ENCODE measurements around the gene VSTM4. TPM values are rescaled to one million over a fixed set of nuclear protein-coding genes. Genes with fewer than 3 reads are reported as not detected.

Gene VSTM4
- total and polyA plus RNA-seq, 2 experiments from 2014 or later, result 9.0 to 10.2 TPM

GRCh38 chr10:49072166-49072885 is 43.0 kb downstream of the VSTM4 start:
- Histone ChIP-seq H4K20me1 (ENCODE audit: insufficient read depth, poor library complexity, severe bottlenecking) (no peaks in the 10 kb centered on the region), H3K79me2 (no peaks in the 10 kb centered on the region), H3K36me3 (replicated peaks; ENCODE audit: insufficient read depth, low read depth) (no peaks in the 10 kb centered on the region), H3K27me3 (no peaks in the 10 kb centered on the region), H3K4me3 (no peak overlapping the region), H3K27ac (no peak overlapping the region), H2AFZ (no peak overlapping the region), H3K4me1 (ENCODE audit: insufficient read depth) (no peaks in the 10 kb centered on the region), H3K9me2 (replicated peaks; ENCODE audit: insufficient read depth) (no peaks in the 10 kb centered on the region), H3K4me2 (no peak overlapping the region), H3K9me3 (ENCODE audit: low read depth) (no peaks in the 10 kb centered on the region)
- 81% methylated on average over 4 of the region's 4 CpGs for WGBS (ENCODE audit: low lambda C conversion rate, missing lambda C conversion rate)
- TF ChIP-seq EZH2phosphoT487 (IDR thresholded peaks at IDR 0.05; ENCODE audit: low read depth, severe bottlenecking, unreplicated experiment) (no peak), EZH2 (IDR thresholded peaks at IDR 0.05; ENCODE audit: borderline replicate concordance) (no peak)
- TF ChIP-seq, protein P1, sequence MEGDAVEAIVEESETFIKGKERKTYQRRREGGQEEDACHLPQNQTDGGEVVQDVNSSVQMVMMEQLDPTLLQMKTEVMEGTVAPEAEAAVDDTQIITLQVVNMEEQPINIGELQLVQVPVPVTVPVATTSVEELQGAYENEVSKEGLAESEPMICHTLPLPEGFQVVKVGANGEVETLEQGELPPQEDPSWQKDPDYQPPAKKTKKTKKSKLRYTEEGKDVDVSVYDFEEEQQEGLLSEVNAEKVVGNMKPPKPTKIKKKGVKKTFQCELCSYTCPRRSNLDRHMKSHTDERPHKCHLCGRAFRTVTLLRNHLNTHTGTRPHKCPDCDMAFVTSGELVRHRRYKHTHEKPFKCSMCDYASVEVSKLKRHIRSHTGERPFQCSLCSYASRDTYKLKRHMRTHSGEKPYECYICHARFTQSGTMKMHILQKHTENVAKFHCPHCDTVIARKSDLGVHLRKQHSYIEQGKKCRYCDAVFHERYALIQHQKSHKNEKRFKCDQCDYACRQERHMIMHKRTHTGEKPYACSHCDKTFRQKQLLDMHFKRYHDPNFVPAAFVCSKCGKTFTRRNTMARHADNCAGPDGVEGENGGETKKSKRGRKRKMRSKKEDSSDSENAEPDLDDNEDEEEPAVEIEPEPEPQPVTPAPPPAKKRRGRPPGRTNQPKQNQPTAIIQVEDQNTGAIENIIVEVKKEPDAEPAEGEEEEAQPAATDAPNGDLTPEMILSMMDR (IDR thresholded peaks at IDR 0.05; ENCODE audit: poor library complexity), result no peak
- DNase-seq (ENCODE audit: low spot score), result no peak

DNA sequence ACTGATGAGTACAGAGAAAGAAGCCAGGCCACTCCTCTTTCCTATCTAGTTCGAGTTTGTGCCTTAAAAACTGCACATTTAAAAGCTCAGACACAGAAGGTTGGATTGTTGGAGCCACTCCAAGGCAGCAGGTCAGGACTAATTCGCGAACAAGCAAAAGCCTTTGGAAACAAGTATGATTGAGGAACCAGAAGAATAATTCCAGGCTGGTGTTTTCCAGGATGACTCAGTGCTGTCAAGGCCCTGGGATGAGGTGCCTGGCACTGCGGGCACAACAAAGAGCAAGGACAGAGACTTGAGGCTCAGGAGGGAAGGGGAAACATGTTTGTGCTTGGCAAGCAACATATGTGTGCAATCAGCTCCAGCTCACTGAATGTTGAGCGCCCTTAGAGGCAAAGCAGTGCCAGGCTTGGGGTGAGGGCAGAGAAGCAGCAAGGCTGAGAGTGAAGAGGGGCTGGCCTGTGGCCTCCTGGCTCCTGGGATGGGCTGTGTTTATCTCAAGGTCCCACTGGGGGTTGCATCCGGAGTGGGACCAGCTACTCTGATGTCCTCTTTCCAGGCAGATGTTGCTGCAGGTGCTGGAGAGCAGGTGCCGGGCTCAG is 44.1 kb downstream of the VSTM4 start:
- no peaks in the 10 kb centered on the region for H3K36me3 ChIP-seq (replicated peaks; ENCODE audit: insufficient read depth, low read depth)
- no peaks in the 10 kb centered on the region for H3K9me2 ChIP-seq (replicated peaks; ENCODE audit: insufficient read depth)
- no peak overlapping the region for H3K27ac ChIP-seq
- no peak overlapping the region for H2AFZ ChIP-seq
- no peaks in the 10 kb centered on the region for H3K4me1 ChIP-seq (ENCODE audit: insufficient read depth)
- no peaks in the 10 kb centered on the region for H4K20me1 ChIP-seq (ENCODE audit: insufficient read depth, poor library complexity, severe bottlenecking)
- no peaks in the 10 kb centered on the region for H3K79me2 ChIP-seq
- 91% methylated on average over 7 of the region's 7 CpGs for WGBS (ENCODE audit: low lambda C conversion rate, missing lambda C conversion rate)
- no peak overlapping the region for H3K4me3 ChIP-seq
- H3K27me3 ChIP-seq, result no peaks in the 10 kb centered on the region
- H3K9me3 ChIP-seq (ENCODE audit: low read depth), result no peaks in the 10 kb centered on the region
- DNase-seq (ENCODE audit: low spot score), result no peak
- TF ChIP-seq, protein P1 (IDR thresholded peaks at IDR 0.05; ENCODE audit: poor library complexity), result no peak
- TF ChIP-seq EZH2phosphoT487 (IDR thresholded peaks at IDR 0.05; ENCODE audit: low read depth, severe bottlenecking, unreplicated experiment) (no peak), EZH2 (IDR thresholded peaks at IDR 0.05; ENCODE audit: borderline replicate concordance) (no peak)
- no peak overlapping the region for H3K4me2 ChIP-seq

DNA sequence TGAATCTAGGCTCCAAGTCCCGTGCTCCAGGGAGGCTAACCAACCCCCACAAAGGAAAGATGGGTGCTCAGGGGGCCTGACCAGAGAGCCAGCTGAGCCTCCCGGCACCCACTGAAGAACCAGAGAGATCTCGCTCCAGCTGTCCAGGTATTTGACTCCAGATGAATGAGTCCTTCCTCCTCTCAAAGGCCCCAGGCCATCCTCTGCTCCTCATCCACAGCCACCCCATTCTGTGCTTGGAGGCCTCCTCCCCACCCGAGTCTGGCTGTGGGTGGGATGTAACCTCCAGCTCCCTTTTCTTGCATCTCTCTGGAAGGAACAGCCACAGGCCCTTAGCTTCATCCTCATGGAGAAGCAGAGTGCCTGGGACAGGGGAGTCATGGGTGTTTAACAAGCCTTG is 44.6 kb downstream of the VSTM4 start:
- Histone ChIP-seq H3K4me2 (no peak overlapping the region), H3K4me1 (ENCODE audit: insufficient read depth) (no peaks in the 10 kb centered on the region), H3K36me3 (replicated peaks; ENCODE audit: insufficient read depth, low read depth) (no peaks in the 10 kb centered on the region), H4K20me1 (ENCODE audit: insufficient read depth, poor library complexity, severe bottlenecking) (no peaks in the 10 kb centered on the region), H3K9me2 (replicated peaks; ENCODE audit: insufficient read depth) (no peaks in the 10 kb centered on the region), H3K27me3 (no peaks in the 10 kb centered on the region), H2AFZ (no peak overlapping the region), H3K9me3 (ENCODE audit: low read depth) (no peaks in the 10 kb centered on the region), H3K79me2 (no peaks in the 10 kb centered on the region), H3K27ac (no peak overlapping the region), H3K4me3 (no peak overlapping the region)
- WGBS (ENCODE audit: low lambda C conversion rate, missing lambda C conversion rate), result 95% methylated on average over 4 of the region's 4 CpGs
- no peak for DNase-seq (ENCODE audit: low spot score)
- no peak for TF ChIP-seq EZH2phosphoT487 (IDR thresholded peaks at IDR 0.05; ENCODE audit: low read depth, severe bottlenecking, unreplicated experiment)
- no peak for TF ChIP-seq EZH2 (IDR thresholded peaks at IDR 0.05; ENCODE audit: borderline replicate concordance)
- TF ChIP-seq, protein P1 (IDR thresholded peaks at IDR 0.05; ENCODE audit: poor library complexity), result no peak

Data from hepatocyte (in vitro differentiated cells).